ENCODE data around the gene CTAG2. TPM values are rescaled to one million over a fixed set of nuclear protein-coding genes. Genes with fewer than 3 reads are reported as not detected.
"Not testable (repeated sequence)": the region's sequence is repeated elsewhere in the genome, so short reads cannot be mapped to it uniquely, and the experiment has no call there.

Gene CTAG2
- total and polyA plus RNA-seq, 2 donors (not counting 3 experiments of a cell fraction or from before 2014, with no cell fraction given), result not detected

- H4K20me1 ChIP-seq (replicated peaks; ENCODE audit: control insufficient read depth, extremely low read depth, insufficient read depth, low read length); H3K9me3 ChIP-seq (replicated peaks; ENCODE audit: control insufficient read depth, insufficient read depth, low read length); BruUV-seq (replicated peaks); FAIRE-seq; H3K4me2 ChIP-seq (ENCODE audit: insufficient read depth, low read length); intact Hi-C loops (cut with micrococcal nuclease); H3K36me3 ChIP-seq (ENCODE audit: control insufficient read depth in 2 of 2, extremely low read depth in 1 of 2, insufficient read depth in 2 of 2, low read length in 2 of 2); H3K27ac ChIP-seq (ENCODE audit: insufficient read depth, low read depth, low read length); CTCF ChIA-PET; H3K79me2 ChIP-seq (ENCODE audit: control insufficient read depth, insufficient read depth, low read length); DNase-seq (ENCODE audit: low read depth, low spot score); dilution Hi-C loops (cut with MboI; ENCODE audit: extremely low pct_ligation_motif_present, low sequenced_read_pairs); POLR2A ChIA-PET; H2AFZ ChIP-seq (ENCODE audit: low read depth, low read length); H3K4me1 ChIP-seq (ENCODE audit: control insufficient read depth, extremely low read depth, insufficient read depth, low read length); H3K9ac ChIP-seq (replicated peaks; ENCODE audit: extremely low read depth, insufficient read depth, low read length); H3K9me1 ChIP-seq (replicated peaks; ENCODE audit: control insufficient read depth, extremely low read depth, insufficient read depth, low read length); H3K4me3 ChIP-seq (replicated peaks in 1 of 3; ENCODE audit: insufficient read depth in 1 of 3, low read depth in 1 of 3, low read length in 3 of 3); H3K27me3 ChIP-seq (ENCODE audit: control insufficient read depth in 2 of 2, insufficient read depth in 2 of 2, low read length in 2 of 2): not testable (repeated sequence)
Measured at GRCh38 chrX:154611146-154611545, 42.2 kb downstream of the CTAG2 start.

- H3K27me3 ChIP-seq (ENCODE audit: control insufficient read depth in 2 of 2, insufficient read depth in 2 of 2, low read length in 2 of 2); H3K4me2 ChIP-seq (ENCODE audit: insufficient read depth, low read length); DNase-seq (ENCODE audit: low read depth, low spot score); H3K79me2 ChIP-seq (ENCODE audit: control insufficient read depth, insufficient read depth, low read length); CTCF ChIA-PET; H3K36me3 ChIP-seq (ENCODE audit: control insufficient read depth in 2 of 2, extremely low read depth in 1 of 2, insufficient read depth in 2 of 2, low read length in 2 of 2); intact Hi-C loops (cut with micrococcal nuclease); H3K4me3 ChIP-seq (replicated peaks in 1 of 3; ENCODE audit: insufficient read depth in 1 of 3, low read depth in 1 of 3, low read length in 3 of 3); H3K27ac ChIP-seq (ENCODE audit: insufficient read depth, low read depth, low read length); H4K20me1 ChIP-seq (replicated peaks; ENCODE audit: control insufficient read depth, extremely low read depth, insufficient read depth, low read length); H3K4me1 ChIP-seq (ENCODE audit: control insufficient read depth, extremely low read depth, insufficient read depth, low read length); dilution Hi-C loops (cut with MboI; ENCODE audit: extremely low pct_ligation_motif_present, low sequenced_read_pairs); POLR2A ChIA-PET; H3K9me1 ChIP-seq (replicated peaks; ENCODE audit: control insufficient read depth, extremely low read depth, insufficient read depth, low read length); H2AFZ ChIP-seq (ENCODE audit: low read depth, low read length); H3K9ac ChIP-seq (replicated peaks; ENCODE audit: extremely low read depth, insufficient read depth, low read length); BruUV-seq (replicated peaks); FAIRE-seq; H3K9me3 ChIP-seq (replicated peaks; ENCODE audit: control insufficient read depth, insufficient read depth, low read length): not testable (repeated sequence)
Measured at GRCh38 chrX:154608823-154609222, 44.6 kb downstream of the CTAG2 start.

DNA sequence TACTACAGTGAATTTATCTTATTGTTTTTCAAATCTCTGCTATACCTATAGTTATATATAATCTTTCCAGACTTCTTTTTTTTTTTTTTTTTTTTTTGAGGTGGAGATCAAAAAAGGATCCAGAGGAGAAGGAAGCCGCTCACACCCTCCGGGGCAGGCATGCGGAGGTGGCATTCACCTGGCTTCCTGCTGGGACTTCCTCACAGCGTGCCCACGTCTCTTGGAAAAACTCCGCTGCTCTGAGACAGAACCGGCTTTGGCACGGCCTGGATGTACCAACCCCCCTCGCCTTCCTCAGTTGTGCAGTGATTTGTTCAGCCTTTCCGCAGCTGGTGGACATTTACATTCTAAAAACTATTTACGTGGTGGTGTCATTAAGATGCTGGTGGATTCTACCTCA, 45.4 kb downstream of the CTAG2 start:
- POLR2A ChIA-PET; BruUV-seq (replicated peaks); H2AFZ ChIP-seq (ENCODE audit: low read depth, low read length); CTCF ChIA-PET; H4K20me1 ChIP-seq (replicated peaks; ENCODE audit: control insufficient read depth, extremely low read depth, insufficient read depth, low read length); H3K79me2 ChIP-seq (ENCODE audit: control insufficient read depth, insufficient read depth, low read length); dilution Hi-C loops (cut with MboI; ENCODE audit: extremely low pct_ligation_motif_present, low sequenced_read_pairs); H3K4me2 ChIP-seq (ENCODE audit: insufficient read depth, low read length); H3K27me3 ChIP-seq (ENCODE audit: control insufficient read depth in 2 of 2, insufficient read depth in 2 of 2, low read length in 2 of 2); DNase-seq (ENCODE audit: low read depth, low spot score); H3K4me3 ChIP-seq (replicated peaks in 1 of 3; ENCODE audit: insufficient read depth in 1 of 3, low read depth in 1 of 3, low read length in 3 of 3); FAIRE-seq; H3K36me3 ChIP-seq (ENCODE audit: control insufficient read depth in 2 of 2, extremely low read depth in 1 of 2, insufficient read depth in 2 of 2, low read length in 2 of 2); H3K4me1 ChIP-seq (ENCODE audit: control insufficient read depth, extremely low read depth, insufficient read depth, low read length); H3K27ac ChIP-seq (ENCODE audit: insufficient read depth, low read depth, low read length); H3K9ac ChIP-seq (replicated peaks; ENCODE audit: extremely low read depth, insufficient read depth, low read length); H3K9me1 ChIP-seq (replicated peaks; ENCODE audit: control insufficient read depth, extremely low read depth, insufficient read depth, low read length); H3K9me3 ChIP-seq (replicated peaks; ENCODE audit: control insufficient read depth, insufficient read depth, low read length); intact Hi-C loops (cut with micrococcal nuclease): not testable (repeated sequence)
